ENCODE measurements around the gene FKBP15. TPM values are rescaled to one million over a fixed set of nuclear protein-coding genes. Genes with fewer than 3 reads are reported as not detected.

The FKBP15 gene
- total RNA-seq, 1 experiment from 2014 or later = 14.9 TPM

DNA sequence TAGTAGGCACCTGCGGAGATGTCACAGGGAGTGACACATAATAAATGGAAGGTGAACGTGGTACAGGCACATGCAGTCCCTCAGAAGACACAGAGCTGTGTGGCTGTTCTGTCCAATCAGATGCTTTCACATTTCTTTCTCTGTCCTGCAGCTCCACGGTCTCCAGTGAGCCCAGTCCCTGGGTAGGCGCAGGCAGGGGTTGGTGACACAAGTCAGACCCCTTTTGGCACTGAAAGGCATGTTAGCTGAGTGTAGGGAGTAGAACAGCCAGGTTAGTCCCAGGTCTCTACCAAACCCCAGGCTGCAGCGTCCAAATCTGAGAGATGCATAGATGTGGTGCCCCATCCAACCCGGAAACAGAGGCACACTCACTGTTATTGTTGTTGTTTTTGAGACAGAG is 67.5 kb downstream of the FKBP15 start (continued):
- TF ChIP-seq ZNF425 (CRISPR knock-in tag; conservative IDR thresholded peaks at IDR 0.05) (no peak), ZNF317 (CRISPR knock-in tag; IDR thresholded peaks at IDR 0.05; ENCODE audit: borderline replicate concordance, low read depth) (no peak), ATF1 (CRISPR knock-in tag; IDR thresholded peaks at IDR 0.05) (no peak), ZNF219 (CRISPR knock-in tag; IDR thresholded peaks at IDR 0.05; ENCODE audit: borderline replicate concordance) (no peak), SMAD3 (CRISPR knock-in tag; IDR thresholded peaks at IDR 0.05; ENCODE audit: borderline replicate concordance) (no peak)
- TF ChIP-seq, protein P1, sequence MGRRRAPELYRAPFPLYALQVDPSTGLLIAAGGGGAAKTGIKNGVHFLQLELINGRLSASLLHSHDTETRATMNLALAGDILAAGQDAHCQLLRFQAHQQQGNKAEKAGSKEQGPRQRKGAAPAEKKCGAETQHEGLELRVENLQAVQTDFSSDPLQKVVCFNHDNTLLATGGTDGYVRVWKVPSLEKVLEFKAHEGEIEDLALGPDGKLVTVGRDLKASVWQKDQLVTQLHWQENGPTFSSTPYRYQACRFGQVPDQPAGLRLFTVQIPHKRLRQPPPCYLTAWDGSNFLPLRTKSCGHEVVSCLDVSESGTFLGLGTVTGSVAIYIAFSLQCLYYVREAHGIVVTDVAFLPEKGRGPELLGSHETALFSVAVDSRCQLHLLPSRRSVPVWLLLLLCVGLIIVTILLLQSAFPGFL (CRISPR knock-in tag; IDR thresholded peaks at IDR 0.05; ENCODE audit: borderline replicate concordance) = no peak

- CTCF ChIA-PET = interaction anchor here (1.1 kb wide), 1 partner anchor 1054 kb away, joined by 3 read pairs; no protein-coding TSS in a partner anchor
- POLR2A ChIA-PET = interaction anchor here (0.5 kb wide), 1 partner anchor 124 kb away, joined by 3 read pairs; no protein-coding TSS in a partner anchor
- no peak for ATAC-seq
- Mint-ChIP-seq H3K27ac (no peak overlapping the region), H3K36me3 (no peaks in the 10 kb centered on the region), H3K4me3 (peak overlapping the region; percentile 72), H3K27me3 (ENCODE audit: low read depth) (peaks cover 20% of the 10 kb centered on the region), H3K4me1 (peaks cover 21% of the 10 kb centered on the region), H3K9me3 (no peaks in the 10 kb centered on the region)
- no peak for DNase-seq (ENCODE audit: low spot score)
- TF ChIP-seq, protein P2, sequence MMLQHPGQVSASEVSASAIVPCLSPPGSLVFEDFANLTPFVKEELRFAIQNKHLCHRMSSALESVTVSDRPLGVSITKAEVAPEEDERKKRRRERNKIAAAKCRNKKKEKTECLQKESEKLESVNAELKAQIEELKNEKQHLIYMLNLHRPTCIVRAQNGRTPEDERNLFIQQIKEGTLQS (CRISPR knock-in tag; conservative IDR thresholded peaks at IDR 0.05) = no peak
- TF ChIP-seq RELA (CRISPR knock-in tag; IDR thresholded peaks at IDR 0.05; ENCODE audit: borderline replicate concordance) (no peak), ERG (CRISPR knock-in tag; IDR thresholded peaks at IDR 0.05) (no peak), AR (CRISPR knock-in tag; IDR thresholded peaks at IDR 0.05) (no peak), ZBTB21 (CRISPR knock-in tag; IDR thresholded peaks at IDR 0.05; ENCODE audit: borderline replicate concordance) (no peak), GTF2I (CRISPR knock-in tag; conservative IDR thresholded peaks at IDR 0.05) (no peak), ZNF219 (CRISPR knock-in tag; IDR thresholded peaks at IDR 0.05; ENCODE audit: borderline replicate concordance) (no peak), ZNF423 (CRISPR knock-in tag; IDR thresholded peaks at IDR 0.05) (no peak), OVOL2 (CRISPR knock-in tag; IDR thresholded peaks at IDR 0.05; ENCODE audit: borderline replicate concordance) (no peak), ZBTB43 (CRISPR knock-in tag; IDR thresholded peaks at IDR 0.05) (no peak), GABPB1 (CRISPR knock-in tag; IDR thresholded peaks at IDR 0.05) (no peak), KAT7 (CRISPR knock-in tag; IDR thresholded peaks at IDR 0.05; ENCODE audit: borderline replicate concordance) (no peak), ZNF671 (CRISPR knock-in tag; IDR thresholded peaks at IDR 0.05) (no peak), PRDM15 (CRISPR knock-in tag; IDR thresholded peaks at IDR 0.05) (no peak), ZNF396 (CRISPR knock-in tag; IDR thresholded peaks at IDR 0.05; ENCODE audit: borderline replicate concordance) (no peak)
- TF ChIP-seq, protein P3, sequence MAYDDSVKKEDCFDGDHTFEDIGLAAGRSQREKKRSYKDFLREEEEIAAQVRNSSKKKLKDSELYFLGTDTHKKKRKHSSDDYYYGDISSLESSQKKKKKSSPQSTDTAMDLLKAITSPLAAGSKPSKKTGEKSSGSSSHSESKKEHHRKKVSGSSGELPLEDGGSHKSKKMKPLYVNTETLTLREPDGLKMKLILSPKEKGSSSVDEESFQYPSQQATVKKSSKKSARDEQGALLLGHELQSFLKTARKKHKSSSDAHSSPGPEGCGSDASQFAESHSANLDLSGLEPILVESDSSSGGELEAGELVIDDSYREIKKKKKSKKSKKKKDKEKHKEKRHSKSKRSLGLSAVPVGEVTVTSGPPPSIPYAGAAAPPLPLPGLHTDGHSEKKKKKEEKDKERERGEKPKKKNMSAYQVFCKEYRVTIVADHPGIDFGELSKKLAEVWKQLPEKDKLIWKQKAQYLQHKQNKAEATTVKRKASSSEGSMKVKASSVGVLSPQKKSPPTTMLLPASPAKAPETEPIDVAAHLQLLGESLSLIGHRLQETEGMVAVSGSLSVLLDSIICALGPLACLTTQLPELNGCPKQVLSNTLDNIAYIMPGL (CRISPR knock-in tag; IDR thresholded peaks at IDR 0.05) = no peak
Measured at GRCh38 chr9:113152699-113153098, 68.4 kb downstream of the FKBP15 start.
